H54 (cell line): ENCODE data around the gene IL20.
A peak's percentile ranks its signal among the peaks of the same experiment; 100 is the strongest.
"Not testable (repeated sequence)": the region's sequence is repeated elsewhere in the genome, so short reads cannot be mapped to it uniquely, and the experiment has no call there.

ENCODE experiments used
- DNase-seq: peaks from one replicate; pipeline ENCODE4 v3.0.0; 2011; ENCODE audit warnings: low spot score, mixed read lengths; ENCODE audit not compliant: insufficient read length
- FAIRE-seq: peaks from 3 replicates; lab custom pipeline; 2011; peaks lifted over from hg19 to GRCh38; lab: Jason Lieb, UNC
- POLR2A ChIP-seq: IDR thresholded peaks from 2 replicates; pipeline ENCODE4 v1.6.1; 2011; ENCODE audit warnings: low read depth, mild to moderate bottlenecking, low read length

IL20 gene

DNA sequence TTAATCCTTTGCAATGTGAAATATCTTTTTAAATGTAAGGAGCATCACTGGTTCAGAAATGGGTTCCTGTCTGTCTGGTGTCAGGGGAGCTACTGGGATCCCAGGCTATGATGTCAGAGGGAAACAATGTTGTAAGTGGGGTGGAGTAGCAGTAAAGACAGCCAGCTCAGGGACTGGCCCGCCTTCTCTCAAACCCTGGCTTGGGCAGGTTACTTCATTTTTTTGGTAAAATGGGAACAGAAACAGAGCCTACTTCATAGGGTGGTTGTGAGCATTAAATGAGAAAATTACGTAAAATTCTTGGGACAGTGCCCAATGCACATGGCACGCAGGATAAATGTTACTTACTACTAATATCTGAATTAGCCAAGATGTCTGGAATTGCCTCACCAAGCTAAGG lies 30.7 kb upstream of the IL20 start:
- DNase-seq (peak; percentile 38), FAIRE-seq (no peak)
- no peak for TF ChIP-seq POLR2A

DNA sequence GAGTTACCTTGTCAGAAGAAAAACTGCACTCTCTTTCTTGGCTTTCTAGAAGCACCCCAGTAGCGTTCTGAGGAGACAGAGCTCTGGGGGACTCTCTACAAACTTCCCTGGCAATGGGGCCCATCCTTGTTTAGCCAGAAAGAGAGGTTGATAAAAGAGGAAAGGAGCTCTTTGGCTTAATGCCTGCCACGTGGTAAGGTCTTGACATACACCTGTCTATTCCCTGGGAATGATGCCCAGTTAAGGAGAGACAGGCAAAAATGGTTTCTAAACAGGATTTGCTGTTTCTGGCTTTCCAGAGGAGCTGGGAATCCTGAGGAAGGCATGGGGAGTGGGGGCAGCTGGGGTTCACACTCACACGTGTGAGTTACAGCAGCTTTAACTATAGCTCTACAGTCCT lies 30.2 kb upstream of the IL20 start:
- no peak for TF ChIP-seq POLR2A
- FAIRE-seq (no peak), DNase-seq (no peak)

DNA sequence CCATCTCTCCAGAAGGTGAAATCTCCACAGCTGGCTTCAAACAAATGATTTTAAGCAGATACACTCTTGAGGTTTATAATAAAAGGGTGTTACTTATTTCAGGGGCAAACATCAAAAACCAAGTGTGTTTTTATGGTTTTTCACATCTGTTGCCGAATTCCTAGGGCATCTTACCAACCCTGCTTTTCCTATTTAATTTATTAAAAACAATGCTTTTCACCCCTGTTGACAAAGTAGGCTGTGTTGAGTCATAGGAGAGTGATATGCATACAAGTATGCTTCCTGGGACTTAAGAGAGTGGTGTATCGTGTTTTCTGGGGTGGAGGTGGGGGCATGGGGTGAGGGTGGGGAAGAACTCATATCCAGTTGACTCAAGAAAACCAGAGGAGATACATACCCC lies 29.3 kb upstream of the IL20 start:
- DNase-seq (no peak), FAIRE-seq (no peak)
- TF ChIP-seq POLR2A = no peak

DNA sequence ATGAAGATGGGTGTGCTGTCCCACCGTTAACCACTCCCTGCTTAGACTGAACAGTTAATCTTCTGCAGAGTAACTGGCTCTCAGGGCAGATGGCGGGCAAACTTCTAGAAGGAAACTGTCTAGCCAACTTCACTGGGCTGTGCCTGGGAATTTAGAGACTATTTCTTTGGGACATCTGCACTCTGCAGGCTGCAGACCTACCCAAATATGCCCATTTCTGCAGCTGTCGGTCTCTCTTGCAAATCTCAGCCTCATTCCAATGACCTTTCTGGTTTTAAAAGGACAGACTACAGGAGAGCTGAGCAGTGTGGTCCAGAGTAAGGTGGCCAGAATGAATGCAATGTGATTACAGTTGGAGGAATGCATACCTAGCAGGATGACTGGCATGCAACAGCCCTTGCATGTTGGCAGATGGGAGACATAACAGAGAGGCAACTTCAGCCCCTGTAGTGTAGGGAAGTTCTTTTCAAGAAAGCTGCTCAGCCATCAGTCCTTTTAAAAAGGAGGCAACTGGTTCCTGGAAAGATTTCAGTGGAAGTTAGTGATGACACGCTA lies 26.3 kb upstream of the IL20 start:
- no peak for DNase-seq
- FAIRE-seq = no peak
- no peak for TF ChIP-seq POLR2A

DNA sequence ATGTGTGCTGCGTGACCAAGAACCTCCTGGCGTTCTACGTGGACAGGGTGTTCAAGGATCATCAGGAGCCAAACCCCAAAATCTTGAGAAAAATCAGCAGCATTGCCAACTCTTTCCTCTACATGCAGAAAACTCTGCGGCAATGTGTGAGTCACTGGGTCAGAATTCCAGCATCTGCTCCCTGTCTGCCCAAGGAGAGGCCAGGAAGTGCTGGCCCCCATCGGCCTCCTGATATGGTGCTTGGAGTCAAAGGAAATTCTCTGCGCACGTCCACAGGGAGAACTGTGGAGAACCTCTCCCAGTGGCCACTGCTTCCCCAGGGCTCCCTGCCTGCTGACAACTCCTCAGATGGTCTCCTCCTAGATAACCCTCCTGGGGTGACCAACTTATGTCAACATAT lies 25.6 kb upstream of the IL20 start:
- DNase-seq (peak; percentile 76), FAIRE-seq (peak; percentile 11)

DNA sequence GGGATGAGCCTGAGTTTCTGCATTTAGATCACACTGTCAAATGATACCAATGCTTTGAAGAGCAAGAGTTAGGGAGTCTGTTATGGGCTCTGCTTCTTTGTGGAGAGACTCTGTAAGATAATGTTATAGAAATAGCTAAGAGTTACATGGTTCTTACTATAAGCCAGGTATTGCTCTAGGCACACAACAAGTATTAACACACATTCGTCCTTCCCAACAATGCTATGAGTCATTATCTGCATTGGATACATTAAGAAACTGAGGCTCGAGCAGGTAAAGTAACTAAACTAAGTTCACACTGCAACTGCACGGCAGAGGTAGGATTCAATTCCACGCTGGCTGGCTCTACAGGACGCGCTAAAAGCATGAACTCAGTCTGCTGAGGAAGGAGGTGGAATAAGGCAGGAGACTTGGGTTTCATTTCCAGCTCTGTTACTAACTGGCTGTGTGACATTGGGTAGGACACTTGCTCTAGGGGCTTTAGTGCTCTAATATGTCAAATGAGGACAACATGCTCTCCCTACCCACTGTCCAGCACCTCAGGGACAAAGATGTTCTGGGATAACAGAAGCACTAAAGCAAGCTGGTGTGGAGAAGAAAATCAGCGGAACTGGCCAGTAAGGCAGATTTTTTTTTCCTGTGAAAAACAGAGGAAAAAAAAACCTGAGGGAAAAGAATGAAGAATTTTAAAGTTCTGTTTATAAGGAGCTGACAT lies 23.7 kb upstream of the IL20 start:
- no peak for DNase-seq
- no peak for FAIRE-seq
- no peak for TF ChIP-seq POLR2A

More for the DNA sequence above, 25.6 kb upstream of the IL20 start:
- TF ChIP-seq POLR2A = no peak

DNA sequence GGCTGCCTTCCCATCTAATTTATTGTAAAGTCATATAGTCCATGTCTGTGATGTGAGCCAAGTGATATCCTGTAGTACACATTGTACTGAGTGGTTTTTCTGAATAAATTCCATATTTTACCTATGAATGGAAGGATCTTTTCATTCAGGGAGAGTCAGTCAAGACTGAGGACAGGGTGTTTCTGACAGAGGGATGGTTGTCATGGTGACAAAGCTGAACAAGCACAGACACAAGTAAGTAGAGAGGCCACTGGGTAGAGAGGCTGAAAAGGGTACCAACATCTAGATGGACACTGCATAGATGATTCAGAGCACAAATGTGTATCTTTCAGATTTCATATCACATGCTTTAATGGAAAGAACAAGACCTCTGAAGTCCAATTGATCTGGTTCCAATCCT lies 22.6 kb upstream of the IL20 start:
- DNase-seq = no peak

DNA sequence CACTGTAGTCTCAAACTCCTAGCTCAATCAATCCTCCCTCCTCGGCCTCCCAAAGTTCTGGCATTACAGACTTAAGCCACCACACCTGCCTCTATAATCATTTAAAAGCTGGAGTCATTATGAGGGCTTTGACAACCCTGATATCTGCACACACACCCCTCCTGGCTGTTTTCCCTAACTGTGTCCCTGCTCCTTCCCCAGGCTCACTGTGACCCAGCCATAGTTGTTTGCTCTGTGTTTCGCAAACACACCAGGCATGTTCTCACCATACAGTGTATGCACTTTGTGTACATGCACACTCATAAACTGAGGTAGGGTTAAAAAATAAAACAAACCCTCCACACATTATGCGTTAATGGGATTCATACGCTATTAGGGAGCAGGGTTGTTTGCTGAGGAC lies 21.8 kb upstream of the IL20 start:
- DNase-seq (no peak), FAIRE-seq (no peak)
- no peak for TF ChIP-seq POLR2A

More for the DNA sequence above, 22.6 kb upstream of the IL20 start:
- no peak for FAIRE-seq
- TF ChIP-seq POLR2A = no peak

DNA sequence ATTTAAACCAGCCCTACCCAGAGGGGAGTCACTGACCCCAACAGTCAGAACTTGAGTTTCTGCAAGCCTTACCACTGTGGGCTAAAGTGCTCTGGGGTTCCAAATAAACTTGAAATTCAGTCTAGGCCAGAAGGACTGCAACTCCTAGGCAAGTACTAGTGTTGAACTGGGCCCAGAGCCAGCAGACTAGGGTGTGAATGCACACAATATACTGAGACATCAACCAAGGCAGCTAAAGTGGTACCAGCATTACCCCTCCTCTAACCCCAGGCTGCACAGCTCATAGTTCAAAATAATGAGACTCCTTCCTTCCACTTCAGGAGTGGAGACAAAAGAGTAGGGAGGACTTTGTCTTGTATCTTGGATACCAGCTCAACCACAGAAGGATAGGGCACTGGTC lies 18.9 kb upstream of the IL20 start:
- TF ChIP-seq POLR2A = no peak
- DNase-seq (no peak), FAIRE-seq (no peak)

DNA sequence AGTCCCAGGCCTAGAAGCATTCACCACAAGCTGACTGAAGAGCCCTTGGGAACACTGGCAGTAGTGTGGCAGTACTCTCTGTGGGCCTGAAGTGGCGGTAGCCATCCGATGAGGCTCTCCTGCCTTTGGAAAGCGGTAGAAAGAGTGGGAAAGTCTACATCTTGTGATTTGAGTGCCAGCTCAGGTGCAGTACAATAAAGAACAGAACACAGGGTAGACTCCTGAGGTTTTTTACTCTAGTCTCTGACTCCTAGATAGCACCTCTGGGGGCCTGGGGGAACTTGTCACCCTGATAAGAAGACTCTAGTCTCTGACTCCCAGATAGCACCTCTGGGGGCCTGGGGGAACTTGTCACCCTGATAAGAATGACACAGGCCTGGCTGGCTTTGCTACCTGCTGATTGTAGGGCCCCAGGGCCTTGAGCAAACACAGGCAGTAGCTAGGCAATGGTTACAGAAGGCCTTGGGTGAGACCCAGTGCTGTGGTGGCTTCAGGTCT lies 18.0 kb upstream of the IL20 start:
- no peak for FAIRE-seq
- DNase-seq = no peak

DNA sequence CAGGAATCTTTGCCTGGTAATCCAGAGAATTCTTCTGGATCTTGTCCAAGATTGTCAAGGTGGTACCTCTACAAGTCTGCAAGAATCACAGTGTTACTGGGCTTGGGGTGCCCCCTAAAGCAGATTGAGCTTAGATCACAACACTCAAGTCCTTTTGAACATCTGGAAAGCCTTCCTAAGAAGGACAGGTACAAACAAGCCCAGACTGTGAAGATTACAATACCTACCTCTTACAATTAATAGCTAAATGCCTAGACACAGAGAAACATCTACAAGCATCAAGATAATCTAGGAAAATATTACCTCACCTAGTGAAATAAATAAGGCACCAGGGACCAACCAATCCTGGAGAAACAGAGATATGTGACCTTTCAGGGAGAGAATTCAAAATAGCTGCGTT lies 17.5 kb upstream of the IL20 start:
- DNase-seq = no peak
- no peak for FAIRE-seq
- TF ChIP-seq POLR2A = no peak

More for the DNA sequence above, 18.0 kb upstream of the IL20 start:
- no peak for TF ChIP-seq POLR2A

DNA sequence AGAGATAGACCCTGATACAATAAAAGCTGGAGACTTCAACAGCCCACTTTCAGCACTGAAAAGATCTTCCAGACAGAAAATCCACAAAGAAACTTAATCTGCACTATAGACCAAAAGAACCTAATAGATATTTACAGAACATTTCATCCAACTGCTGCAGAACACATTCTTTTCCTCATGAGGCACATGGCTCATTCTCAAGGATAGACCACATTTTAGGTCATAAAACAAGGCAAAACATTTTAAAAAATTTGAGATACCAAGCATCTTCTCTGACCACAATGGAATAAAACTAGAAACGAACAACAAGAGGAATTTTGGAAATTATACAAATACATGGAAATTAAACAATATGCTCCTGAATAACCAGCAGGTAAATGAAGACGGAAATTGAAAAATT lies 15.0 kb upstream of the IL20 start:
- FAIRE-seq (no peak), DNase-seq (no peak)
- no peak for TF ChIP-seq POLR2A

DNA sequence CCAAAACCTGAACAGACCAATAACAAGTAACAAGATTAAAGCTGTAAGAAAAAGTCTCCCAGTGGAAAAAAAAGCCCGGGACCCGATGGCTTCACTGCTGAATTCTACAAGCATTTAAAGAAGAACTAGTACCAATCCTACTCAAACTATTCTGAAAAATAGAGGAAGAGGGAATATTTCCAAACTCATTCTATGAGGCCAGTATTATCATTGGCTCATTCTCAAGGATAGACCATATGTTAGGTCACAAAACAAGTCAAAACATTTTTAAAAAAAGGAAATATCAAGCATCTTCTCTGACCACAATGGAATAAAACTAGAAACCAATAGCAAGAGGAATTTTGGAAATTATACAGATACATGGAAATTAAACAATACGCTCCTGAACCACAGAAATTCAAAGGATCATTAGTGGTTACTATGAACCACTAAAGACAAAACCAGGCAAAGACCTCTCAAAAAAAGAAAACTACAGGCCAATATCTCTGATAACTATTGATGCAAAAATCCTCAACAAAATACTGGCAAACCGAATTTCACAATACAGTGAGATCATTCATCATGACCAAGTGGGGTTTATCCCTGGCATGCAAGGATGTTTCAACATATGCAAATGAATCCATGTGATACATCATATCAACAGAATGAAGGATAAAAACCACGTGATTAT lies 13.9 kb upstream of the IL20 start:
- no peak for TF ChIP-seq POLR2A
- no peak for DNase-seq
- no peak for FAIRE-seq

DNA sequence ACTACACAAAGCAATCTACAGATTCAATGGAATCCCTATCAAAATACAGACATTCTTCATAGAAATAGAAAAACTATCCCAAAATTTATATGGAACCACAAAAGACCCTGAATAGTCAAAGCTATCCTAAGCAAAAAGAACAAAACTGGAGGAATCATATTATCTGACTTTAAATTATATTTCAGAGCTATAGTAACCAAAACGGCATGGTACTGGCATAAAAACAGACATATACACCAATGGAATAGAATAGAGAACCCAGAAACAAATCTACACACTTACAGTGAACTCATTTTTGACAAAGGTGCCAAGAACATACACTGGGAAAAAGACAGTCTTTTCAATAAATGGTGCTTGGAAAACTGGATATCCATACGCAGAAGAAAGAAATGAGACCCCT lies 12.8 kb upstream of the IL20 start:
- not testable (repeated sequence) for FAIRE-seq, DNase-seq

DNA sequence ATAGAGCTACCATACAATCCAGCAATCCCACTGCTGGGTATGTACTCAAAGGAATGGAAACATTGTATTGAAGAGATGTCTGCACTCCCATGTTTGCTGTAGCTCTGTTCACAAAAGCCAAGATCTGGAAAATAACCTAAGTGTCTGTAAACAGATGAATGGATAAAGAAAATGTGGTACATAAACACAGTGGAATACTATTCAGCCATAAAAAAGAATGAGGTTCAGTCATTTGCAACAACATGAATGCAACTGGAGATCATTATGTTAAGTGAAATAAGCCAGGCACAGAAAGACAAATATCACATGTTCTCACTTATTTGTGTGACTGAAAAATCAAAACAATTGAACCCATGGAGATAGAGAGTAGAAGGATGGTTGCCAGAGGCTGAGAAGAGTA lies 11.7 kb upstream of the IL20 start:
- DNase-seq, FAIRE-seq: not testable (repeated sequence)
